CD4-positive, alpha-beta T cell treated with Interleukin-15 for 1 hour (primary cell): Measurements from ENCODE around the gene MAP7D3.
"Not testable (repeated sequence)": the region's sequence is repeated elsewhere in the genome, so short reads cannot be mapped to it uniquely, and the experiment has no call there.

Experiments
- DNase-seq: peaks from one replicate; pipeline ENCODE4 v3.0.0-alpha.2; 2020

Gene MAP7D3

GRCh38 chrX:136250191-136251040 is 784 bp downstream of the MAP7D3 start:
- DNase-seq = no peak

- no peak for DNase-seq
Measured at GRCh38 chrX:136246201-136246600, 5.0 kb downstream of the MAP7D3 start.

- DNase-seq = not testable (repeated sequence)
Measured at GRCh38 chrX:136237849-136238248, 13.4 kb downstream of the MAP7D3 start.

GRCh38 chrX:136237074-136237473 is 14.1 kb downstream of the MAP7D3 start:
- DNase-seq = no peak

- DNase-seq = no peak
Measured at GRCh38 chrX:136228839-136229207, 22.4 kb downstream of the MAP7D3 start.

GRCh38 chrX:136227948-136228838 is 23.0 kb downstream of the MAP7D3 start:
- no peak for DNase-seq

- no peak for DNase-seq
Measured at GRCh38 chrX:136227074-136227473, 24.1 kb downstream of the MAP7D3 start.

GRCh38 chrX:136221851-136222513 is 29.2 kb downstream of the MAP7D3 start:
- no peak for DNase-seq

- DNase-seq = no peak
Measured at GRCh38 chrX:136220951-136221350, 30.2 kb downstream of the MAP7D3 start.

- DNase-seq = no peak
Measured at GRCh38 chrX:136220540-136220939, 30.7 kb downstream of the MAP7D3 start.

GRCh38 chrX:136219893-136220292 is 31.3 kb downstream of the MAP7D3 start:
- no peak for DNase-seq

- DNase-seq = no peak
Measured at GRCh38 chrX:136215559-136215958, 35.6 kb downstream of the MAP7D3 start.

GRCh38 chrX:136214551-136214950 is 36.6 kb downstream of the MAP7D3 start:
- no peak for DNase-seq

- DNase-seq = no peak
Measured at GRCh38 chrX:136212557-136213111, 38.6 kb downstream of the MAP7D3 start.

GRCh38 chrX:136211766-136212556 is 39.2 kb downstream of the MAP7D3 start:
- DNase-seq = no peak

- DNase-seq = no peak
Measured at GRCh38 chrX:136210806-136211205, 40.4 kb downstream of the MAP7D3 start.

GRCh38 chrX:136210243-136210642 is 41.0 kb downstream of the MAP7D3 start:
- no peak for DNase-seq

- no peak for DNase-seq
Measured at GRCh38 chrX:136209751-136210150, 41.4 kb downstream of the MAP7D3 start.

GRCh38 chrX:136209016-136209738 is 42.0 kb downstream of the MAP7D3 start:
- DNase-seq = peak; percentile 30

- DNase-seq = no peak
Measured at GRCh38 chrX:136207546-136207945, 43.7 kb downstream of the MAP7D3 start.

- DNase-seq = no peak
Measured at GRCh38 chrX:136206916-136207315, 44.3 kb downstream of the MAP7D3 start.
